Nephron progenitor cell (in vitro differentiated cells): Measurements from ENCODE around the gene NRSN2.

Source experiments
- DNase-seq: peaks from one replicate; pipeline ENCODE4 v3.0.0; 2021
- H3K27ac Mint-ChIP-seq: 2 replicates; pipeline ENCODE4 v1.8.0; 2021; ENCODE audit warnings: mild to moderate bottlenecking, moderate library complexity, mixed read lengths
- H3K27me3 Mint-ChIP-seq: 2 replicates; pipeline ENCODE4 v1.8.0; 2021; ENCODE audit warnings: mild to moderate bottlenecking, low read depth, mixed read lengths; ENCODE audit not compliant: poor library complexity
- H3K36me3 Mint-ChIP-seq: 2 replicates; pipeline ENCODE4 v1.8.0; 2021; ENCODE audit warnings: low read depth, mixed read lengths
- H3K4me1 Mint-ChIP-seq: 2 replicates; pipeline ENCODE4 v1.8.0; 2021; ENCODE audit warnings: mixed read lengths
- H3K4me3 Mint-ChIP-seq: 2 replicates; pipeline ENCODE4 v1.8.0; 2021; ENCODE audit warnings: mild to moderate bottlenecking, moderate library complexity, mixed read lengths
- H3K9me3 Mint-ChIP-seq: 2 replicates; pipeline ENCODE4 v1.8.0; 2021; ENCODE audit warnings: mild to moderate bottlenecking, moderate library complexity, mixed read lengths
- TF ChIP-seq, protein P1 (sequence below): fragments of 200-600 bp; sonication (generic); IDR thresholded peaks from 2 replicates; pipeline ENCODE4 v1.5.0; 2021; ENCODE audit warnings: antibody characterized with exemption

Gene NRSN2

DNA sequence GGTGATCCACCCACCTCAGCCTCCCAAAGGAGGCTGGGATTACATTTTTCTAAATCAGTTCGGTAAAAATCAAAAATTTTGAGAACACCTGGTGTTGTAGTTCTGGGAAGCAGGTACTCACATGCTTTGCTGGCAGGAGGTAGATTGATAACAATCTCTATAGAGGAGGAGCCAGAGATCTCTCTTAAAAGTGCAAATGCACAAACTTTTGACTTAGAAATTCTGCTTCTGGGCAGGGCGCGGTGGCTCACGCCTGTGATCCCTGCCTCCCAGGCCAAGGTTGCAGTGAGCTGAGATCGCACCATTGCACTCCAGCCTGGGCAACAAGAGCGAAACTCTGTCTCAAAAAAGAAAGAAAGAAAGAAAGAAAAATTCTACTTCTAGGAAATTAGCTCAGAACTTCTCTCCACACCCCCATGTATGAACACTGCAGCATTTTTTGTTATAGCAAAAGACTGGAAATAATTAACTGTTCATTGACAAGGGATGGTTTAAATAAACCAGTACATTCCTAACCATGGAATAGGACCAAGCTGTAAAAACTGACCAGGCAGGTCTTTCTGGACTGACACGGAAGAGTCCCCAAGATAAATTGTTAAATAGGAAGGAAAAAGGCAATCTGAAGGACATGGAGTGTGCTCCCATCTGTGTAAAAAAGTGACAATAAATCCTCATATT, 19.3 kb downstream of the NRSN2 start:
- Mint-ChIP-seq H3K36me3 (no peaks in the 10 kb centered on the region), H3K27me3 (peaks cover 15% of the 10 kb centered on the region), H3K4me1 (peaks cover 46% of the 10 kb centered on the region), H3K27ac (no peak overlapping the region), H3K4me3 (no peak overlapping the region), H3K9me3 (no peaks in the 10 kb centered on the region)
- TF ChIP-seq, protein P1, sequence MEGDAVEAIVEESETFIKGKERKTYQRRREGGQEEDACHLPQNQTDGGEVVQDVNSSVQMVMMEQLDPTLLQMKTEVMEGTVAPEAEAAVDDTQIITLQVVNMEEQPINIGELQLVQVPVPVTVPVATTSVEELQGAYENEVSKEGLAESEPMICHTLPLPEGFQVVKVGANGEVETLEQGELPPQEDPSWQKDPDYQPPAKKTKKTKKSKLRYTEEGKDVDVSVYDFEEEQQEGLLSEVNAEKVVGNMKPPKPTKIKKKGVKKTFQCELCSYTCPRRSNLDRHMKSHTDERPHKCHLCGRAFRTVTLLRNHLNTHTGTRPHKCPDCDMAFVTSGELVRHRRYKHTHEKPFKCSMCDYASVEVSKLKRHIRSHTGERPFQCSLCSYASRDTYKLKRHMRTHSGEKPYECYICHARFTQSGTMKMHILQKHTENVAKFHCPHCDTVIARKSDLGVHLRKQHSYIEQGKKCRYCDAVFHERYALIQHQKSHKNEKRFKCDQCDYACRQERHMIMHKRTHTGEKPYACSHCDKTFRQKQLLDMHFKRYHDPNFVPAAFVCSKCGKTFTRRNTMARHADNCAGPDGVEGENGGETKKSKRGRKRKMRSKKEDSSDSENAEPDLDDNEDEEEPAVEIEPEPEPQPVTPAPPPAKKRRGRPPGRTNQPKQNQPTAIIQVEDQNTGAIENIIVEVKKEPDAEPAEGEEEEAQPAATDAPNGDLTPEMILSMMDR, result no peak
- no peak for DNase-seq

DNA sequence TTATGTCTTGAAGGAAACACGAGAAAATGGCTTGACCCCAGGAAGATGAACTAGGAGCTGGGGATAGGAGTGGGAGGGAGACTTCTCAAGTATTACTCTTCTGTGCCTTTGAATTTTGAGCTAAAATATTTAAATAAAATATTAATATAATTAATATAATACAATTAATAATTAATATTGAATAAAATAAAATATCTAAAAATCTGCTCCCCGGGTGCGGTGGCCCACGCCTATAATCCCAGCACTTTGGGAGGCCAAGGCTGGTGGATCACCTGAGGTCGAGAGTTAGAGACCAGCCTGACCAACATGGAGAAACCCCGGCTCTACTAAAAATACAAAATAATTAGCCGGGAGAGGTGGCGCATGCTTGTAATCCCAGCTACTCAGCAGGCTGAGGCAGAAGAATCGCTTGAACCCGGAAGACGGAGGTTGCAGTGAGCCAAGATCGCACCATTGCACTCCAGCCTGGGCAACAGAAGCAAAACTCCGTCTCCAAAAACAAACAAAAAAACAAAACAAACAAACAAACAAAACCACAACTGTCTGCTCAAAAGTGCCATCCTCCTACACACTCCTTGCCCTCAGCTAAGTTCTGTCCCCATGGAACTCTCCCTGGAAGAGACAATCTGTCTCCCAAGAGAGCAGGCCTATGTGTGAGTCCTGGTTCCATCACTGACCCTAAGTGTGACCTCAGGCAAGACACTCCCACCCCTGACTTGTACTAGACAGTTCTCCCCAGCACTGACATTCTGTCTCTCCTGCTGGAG, 20.0 kb downstream of the NRSN2 start:
- H3K27ac Mint-ChIP-seq, result peak overlapping the region; percentile 67
- H3K27me3 Mint-ChIP-seq, result peaks cover 15% of the 10 kb centered on the region
- H3K4me1 Mint-ChIP-seq, result peaks cover 44% of the 10 kb centered on the region

GRCh38 chr20:367486-367887, 20.6 kb downstream of the NRSN2 start:
- Mint-ChIP-seq H3K27me3 (peaks cover 19% of the 10 kb centered on the region), H3K27ac (peak overlapping the region; percentile 87), H3K4me1 (peaks cover 47% of the 10 kb centered on the region), H3K4me3 (no peak overlapping the region), H3K9me3 (no peaks in the 10 kb centered on the region), H3K36me3 (no peaks in the 10 kb centered on the region)
- DNase-seq, result no peak
- TF ChIP-seq, protein P1, result no peak

More for the DNA sequence above, 20.0 kb downstream of the NRSN2 start:
- no peak for DNase-seq
- Mint-ChIP-seq H3K36me3 (no peaks in the 10 kb centered on the region), H3K4me3 (no peak overlapping the region), H3K9me3 (no peaks in the 10 kb centered on the region)
- TF ChIP-seq, protein P1, result no peak

- H3K27ac Mint-ChIP-seq, result no peak overlapping the region
- H3K36me3 Mint-ChIP-seq, result no peaks in the 10 kb centered on the region
- no peak for DNase-seq
- TF ChIP-seq, protein P1, result no peak
- H3K4me1 Mint-ChIP-seq, result peaks cover 53% of the 10 kb centered on the region
- H3K27me3 Mint-ChIP-seq, result peaks cover 13% of the 10 kb centered on the region
- H3K9me3 Mint-ChIP-seq, result no peaks in the 10 kb centered on the region
- no peak overlapping the region for H3K4me3 Mint-ChIP-seq
Measured at GRCh38 chr20:368915-369314, 22.0 kb downstream of the NRSN2 start.

DNA sequence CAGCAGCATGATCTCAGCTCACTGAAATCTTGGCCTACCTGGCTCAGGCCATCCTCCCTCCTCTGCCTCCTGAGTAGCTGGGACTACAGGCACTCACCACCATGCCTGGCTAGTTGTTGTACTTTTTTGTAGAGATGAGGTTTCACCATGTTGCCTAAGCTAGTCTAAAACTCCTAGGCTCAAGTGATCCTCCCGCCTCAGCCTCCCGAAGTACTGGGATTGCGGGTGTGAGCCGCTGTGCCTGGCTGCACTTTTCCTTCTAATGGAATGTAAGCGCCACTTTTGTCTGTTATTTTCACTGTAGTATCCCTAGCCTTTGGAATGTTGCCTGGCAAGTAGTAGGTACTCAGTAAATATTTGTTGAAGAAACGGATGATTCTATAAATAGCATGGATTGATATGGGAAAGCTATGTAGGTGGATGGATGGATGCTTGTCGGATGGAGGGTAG, 23.3 kb downstream of the NRSN2 start:
- H3K4me1 Mint-ChIP-seq, result peaks cover 49% of the 10 kb centered on the region
- H3K36me3 Mint-ChIP-seq, result no peaks in the 10 kb centered on the region
- DNase-seq, result no peak
- no peak overlapping the region for H3K4me3 Mint-ChIP-seq
- H3K27ac Mint-ChIP-seq, result no peak overlapping the region
- TF ChIP-seq, protein P1, result no peak
- H3K27me3 Mint-ChIP-seq, result peaks cover 13% of the 10 kb centered on the region
- no peaks in the 10 kb centered on the region for H3K9me3 Mint-ChIP-seq
